ENCODE data around the gene PCSK5.
"Not testable (repeated sequence)": the region's sequence is repeated elsewhere in the genome, so short reads cannot be mapped to it uniquely, and the experiment has no call there.

PCSK5 gene

DNA sequence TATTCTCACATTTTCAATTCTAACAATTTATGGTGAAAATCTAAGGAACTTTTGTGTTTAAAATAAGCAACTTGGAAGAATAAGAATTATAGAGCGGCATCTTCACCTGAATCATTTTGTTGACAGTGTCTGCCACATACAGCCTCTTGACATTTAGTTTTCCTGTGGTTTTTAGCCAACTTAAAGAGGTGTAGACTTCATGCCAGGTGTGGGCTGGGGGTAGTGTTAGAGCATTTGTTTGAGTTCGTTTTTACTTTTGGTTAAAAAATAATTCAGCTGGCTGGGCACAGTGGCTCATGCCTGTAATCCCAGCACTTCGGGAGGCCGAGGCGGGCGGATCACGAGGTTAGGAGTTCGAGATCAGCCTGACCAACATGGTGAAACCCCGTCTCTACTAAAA is 72.8 kb downstream of the PCSK5 start:
- not testable (repeated sequence) for DNase-seq (ENCODE audit: low read depth in 2 of 2)

DNA sequence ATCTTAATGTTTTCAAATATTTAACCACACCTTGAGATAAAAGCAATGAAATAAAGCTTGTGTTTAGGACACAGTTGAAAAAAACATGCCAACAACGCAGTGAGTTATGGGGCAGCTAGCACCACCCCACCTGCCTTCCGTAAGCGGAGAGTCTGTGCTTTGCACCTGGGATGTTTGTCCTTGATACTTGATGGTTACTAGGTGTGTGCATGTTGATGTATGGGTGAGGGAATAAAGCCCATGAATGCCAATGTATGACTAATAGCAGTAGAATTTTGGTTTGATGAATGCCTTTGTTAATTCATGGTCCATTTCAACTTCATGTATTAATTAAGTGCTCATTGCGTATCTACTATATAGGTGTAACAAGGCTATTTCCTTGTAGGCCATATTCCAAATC is 74.0 kb downstream of the PCSK5 start:
- no peak for DNase-seq (ENCODE audit: low read depth in 2 of 2)

GRCh38 chr9:75965231-75965630 is 74.8 kb downstream of the PCSK5 start:
- no peak for DNase-seq (ENCODE audit: low read depth in 2 of 2)

DNA sequence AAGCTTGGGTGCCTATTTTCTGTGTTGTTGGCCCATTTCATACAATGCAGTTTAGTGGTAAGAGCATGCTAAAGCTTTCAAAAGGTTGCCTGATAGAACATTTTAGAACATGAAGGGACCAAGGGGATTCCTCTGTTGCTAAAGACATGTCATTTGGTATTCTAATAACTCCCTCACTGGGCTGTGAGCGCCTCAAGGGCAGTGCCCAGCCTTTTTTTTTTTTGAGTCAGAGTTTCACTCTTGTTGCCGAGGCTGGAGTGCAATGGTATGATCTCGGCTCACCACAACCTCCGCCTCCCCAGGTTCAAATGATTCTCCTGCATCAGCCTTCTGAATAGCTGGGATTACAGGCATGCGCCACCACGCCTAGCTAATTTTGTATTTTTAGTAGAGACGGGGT is 77.1 kb downstream of the PCSK5 start:
- DNase-seq (ENCODE audit: low read depth in 2 of 2) = no peak

GRCh38 chr9:75974016-75974766 is 83.7 kb downstream of the PCSK5 start:
- no peak for DNase-seq (ENCODE audit: low read depth in 2 of 2)

DNA sequence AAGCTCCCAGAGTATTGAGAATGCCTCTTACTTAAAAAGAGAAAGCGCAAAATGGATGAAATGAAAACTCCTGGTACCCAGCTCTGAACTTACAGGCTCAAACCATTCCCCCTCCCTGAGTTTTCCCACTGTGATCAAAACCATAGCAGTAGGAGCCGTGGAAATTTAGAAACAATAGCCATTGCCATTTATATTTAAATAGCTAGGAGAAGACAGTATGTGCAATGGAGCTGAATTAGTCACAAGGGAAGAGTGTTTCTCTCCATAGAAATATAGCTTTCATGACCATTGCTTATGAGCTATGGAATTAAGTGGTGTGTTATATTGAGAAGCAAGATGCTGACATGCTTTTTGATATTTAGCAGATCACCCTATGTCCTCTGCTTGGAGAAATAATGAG is 84.6 kb downstream of the PCSK5 start:
- no peak for DNase-seq (ENCODE audit: low read depth in 2 of 2)

DNA sequence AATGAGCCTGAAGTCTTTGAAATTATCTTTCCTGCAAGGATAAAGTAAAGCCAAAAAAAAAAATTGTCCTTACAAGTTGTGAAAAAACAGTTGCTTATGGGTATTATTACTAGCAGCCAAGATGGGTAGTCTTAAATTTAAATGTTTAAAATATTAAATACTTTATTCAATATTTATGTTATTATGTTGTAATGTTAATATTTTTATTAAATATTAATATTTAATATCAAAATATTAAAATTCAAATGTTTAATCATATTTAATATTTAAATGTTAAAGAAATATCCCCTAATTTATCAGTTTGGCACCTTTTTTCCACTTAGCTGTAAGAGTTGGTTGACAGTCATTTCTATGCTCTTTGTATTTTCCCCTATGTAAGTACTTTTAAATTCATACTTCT is 86.1 kb downstream of the PCSK5 start:
- no peak for DNase-seq (ENCODE audit: low read depth in 2 of 2)

DNA sequence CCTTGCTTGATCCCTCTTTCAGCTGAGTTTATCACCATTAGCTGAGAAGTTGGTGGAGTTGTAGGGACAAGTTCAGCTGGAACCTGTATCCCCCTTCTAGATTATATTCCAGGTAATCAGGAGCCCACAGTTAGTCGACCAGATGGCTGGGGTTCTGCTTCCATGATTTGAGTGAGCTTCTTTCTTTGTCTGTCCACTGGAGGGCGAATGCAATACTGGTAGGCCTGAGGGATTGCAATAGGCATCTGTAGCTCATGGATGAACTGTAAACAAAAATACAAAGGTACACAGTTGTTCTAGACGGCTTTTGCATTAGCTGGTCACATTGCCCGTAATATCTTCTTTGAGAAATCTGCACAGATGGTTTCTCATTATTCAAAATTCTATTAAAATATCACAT is 88.9 kb downstream of the PCSK5 start:
- no peak for DNase-seq (ENCODE audit: low read depth in 2 of 2)

- DNase-seq (ENCODE audit: low read depth in 2 of 2) = no peak
Measured at GRCh38 chr9:75983319-75984045, 93.0 kb downstream of the PCSK5 start.

DNA sequence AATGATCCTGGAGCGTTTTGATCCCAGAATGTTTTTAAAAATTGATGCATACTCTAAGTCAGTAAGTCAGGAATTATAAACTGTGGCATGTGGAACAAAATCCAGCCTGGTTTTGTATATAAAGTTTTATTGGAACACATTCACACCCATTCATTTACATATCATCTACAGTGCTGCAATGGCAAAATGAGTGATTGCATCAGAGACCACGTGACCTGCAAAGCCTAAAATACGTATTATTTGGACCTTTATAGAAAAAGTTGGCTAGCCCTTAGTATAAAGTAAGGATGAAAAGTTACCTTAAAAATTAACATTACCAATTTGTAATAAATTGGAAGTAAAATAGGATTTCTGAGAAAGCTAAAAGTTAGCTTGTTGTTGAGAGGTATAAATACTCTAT is 95.0 kb downstream of the PCSK5 start:
- no peak for DNase-seq (ENCODE audit: low read depth in 2 of 2)

DNA sequence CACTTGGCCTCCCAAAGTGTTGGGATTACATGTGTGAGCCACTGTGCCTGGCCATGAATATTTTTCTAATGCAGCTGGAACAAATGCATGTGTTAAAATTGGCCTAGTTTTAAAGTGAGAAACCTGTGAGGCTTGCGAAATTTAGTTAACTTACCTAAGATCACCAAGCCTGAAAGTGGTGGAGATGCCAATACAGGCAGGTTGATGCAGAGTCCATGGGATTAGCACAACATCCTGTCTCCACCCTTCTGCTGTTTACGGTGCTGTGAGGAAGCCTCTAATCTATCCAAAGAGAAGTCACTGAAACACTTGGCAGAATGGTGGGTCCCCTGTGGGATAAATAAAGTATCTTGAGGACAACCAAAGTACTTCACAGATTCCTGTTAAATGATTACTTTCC is 98.2 kb downstream of the PCSK5 start:
- DNase-seq (ENCODE audit: low read depth in 2 of 2) = no peak

- no peak for DNase-seq (ENCODE audit: low read depth in 2 of 2)
Measured at GRCh38 chr9:75990156-75990555, 99.7 kb downstream of the PCSK5 start.

DNA sequence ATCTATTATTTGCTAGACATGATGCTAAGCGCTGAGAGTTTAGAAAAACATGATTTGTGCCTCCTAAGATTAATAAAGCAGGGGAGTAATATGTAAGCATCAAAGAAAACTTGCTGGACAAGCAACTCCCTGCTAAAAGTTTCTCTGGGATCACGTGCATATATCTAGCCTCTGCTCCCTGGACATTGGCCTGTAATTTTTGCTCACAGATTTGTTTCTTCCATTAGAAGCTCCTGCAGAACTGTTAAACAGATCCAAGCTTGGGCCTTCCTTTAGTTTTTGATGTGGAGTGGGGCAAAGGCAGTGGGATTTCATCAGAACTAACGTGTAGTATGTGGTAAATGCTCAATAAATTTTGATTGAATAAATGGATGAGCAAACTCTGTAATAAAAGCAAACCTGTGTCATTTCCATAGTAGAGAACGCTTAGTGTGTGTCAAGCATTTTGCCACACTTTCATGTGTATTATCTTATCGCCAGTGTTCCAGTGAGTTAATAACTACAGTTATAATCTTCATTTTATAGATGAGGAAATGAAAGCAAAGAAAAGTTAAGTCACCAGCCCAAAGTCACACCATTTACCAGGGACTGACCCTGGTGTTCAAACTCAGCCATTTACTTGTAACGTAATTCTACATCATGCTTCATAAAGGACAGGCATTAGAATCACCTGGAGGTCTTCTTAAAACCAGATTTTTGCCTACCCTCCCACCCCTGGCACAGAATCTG is 100.3 kb downstream of the PCSK5 start:
- no peak for DNase-seq (ENCODE audit: low read depth in 2 of 2)

- no peak for DNase-seq (ENCODE audit: low read depth in 2 of 2)
Measured at GRCh38 chr9:75992482-75993206, 102.2 kb downstream of the PCSK5 start.

DNA sequence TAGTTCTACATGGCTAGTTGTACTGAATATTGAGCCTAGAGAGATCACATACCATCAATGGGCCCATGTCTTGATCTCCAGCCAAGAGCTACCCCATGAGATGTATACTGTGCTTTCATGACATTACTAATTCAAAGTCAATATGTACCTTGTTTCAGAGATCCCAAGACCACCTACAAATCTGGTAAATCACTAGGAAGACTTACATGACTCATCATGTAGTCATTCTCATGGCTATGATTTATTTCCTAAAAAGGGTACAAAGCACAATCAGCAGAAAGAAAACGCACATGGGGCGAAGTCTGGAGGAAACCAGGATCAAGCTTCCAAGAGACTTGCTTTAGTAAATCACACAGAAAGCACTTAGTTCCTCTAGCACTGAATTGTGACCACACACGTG is 103.0 kb downstream of the PCSK5 start:
- DNase-seq (ENCODE audit: low read depth in 2 of 2) = no peak

DNA sequence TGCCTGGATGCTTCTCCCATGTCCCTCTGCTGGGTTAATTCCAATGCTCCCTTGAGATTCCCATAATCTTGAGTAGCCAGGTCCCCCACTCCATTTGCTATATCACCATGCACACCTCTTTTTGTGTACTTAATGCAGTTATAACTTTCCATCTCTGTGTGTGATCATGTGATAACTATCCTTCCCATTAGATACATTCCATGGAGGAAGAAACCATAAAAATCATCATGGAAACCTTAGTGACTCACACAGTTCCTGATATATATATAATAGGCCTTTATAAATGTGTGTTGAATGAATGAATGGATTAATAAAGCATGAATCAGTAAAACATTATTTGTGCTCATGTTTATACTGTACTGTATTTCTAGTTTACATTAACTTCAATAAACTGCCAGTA is 104.6 kb downstream of the PCSK5 start:
- DNase-seq (ENCODE audit: low read depth in 2 of 2) = no peak

- DNase-seq (ENCODE audit: low read depth in 2 of 2) = no peak
Measured at GRCh38 chr9:75996726-75997125, 106.3 kb downstream of the PCSK5 start.

DNA sequence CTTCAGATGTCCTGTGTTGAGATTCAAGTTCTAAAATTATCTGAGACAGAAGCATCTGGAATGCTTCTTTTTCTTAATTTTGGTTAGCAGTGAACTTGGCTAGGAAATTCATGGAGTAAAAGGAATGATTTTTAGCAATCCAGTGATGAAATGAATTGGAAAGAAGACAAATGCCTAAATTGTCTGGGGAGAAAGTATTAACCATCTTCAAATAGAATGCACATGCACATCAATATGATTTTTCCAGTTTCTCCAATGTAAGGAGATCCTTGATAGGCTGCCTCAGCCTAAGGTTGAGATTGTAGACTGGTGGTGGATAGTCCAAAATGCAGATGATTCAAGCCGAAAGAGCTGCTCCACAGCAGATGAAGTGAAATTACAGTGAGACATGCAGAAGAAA is 106.7 kb downstream of the PCSK5 start:
- no peak for DNase-seq (ENCODE audit: low read depth in 2 of 2)

DNA sequence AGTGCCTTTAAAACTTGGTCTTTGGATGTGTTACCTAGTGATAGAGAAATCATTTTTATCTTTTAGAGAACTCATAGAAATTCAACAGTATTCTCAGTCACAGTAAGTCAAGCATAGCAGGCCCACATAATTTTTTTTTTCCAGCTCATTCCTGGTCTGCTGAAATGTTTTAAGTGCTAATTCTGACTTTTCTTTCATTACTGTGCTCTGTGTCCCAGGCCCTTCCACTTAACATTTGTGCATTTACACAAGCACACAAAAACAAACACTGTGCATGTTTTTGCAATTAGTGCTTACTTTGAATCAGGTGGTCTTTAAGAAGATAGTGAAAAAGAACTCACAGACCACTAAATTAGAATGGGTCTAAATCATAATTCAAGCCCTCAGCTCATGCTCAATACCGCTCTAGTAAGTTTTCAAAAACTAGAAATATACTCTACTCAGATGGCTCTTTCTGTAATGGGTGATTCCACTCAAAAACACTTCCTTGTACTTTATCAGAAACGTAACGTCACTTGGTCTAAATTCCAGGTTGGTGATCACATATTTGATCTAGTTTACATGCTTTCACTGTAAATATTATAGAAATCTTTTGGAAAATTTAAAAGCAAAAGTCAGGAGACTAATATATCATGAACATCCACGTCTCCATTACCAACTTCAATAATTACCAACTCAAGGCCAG is 107.8 kb downstream of the PCSK5 start:
- no peak for DNase-seq (ENCODE audit: low read depth in 2 of 2)

- no peak for DNase-seq (ENCODE audit: low read depth in 2 of 2)
Measured at GRCh38 chr9:76001459-76001858, 111.0 kb downstream of the PCSK5 start.

- no peak for DNase-seq (ENCODE audit: low read depth in 2 of 2)
Measured at GRCh38 chr9:76003041-76003440, 112.6 kb downstream of the PCSK5 start.

- no peak for DNase-seq (ENCODE audit: low read depth in 2 of 2)
Measured at GRCh38 chr9:76004526-76004925, 114.1 kb downstream of the PCSK5 start.

All from stimulated activated CD4-positive, alpha-beta T cell treated with anti-CD3 and anti-CD28 coated beads, Interleukin-12 subunit alpha, Interleukin-12 subunit beta, amount 100 ng/mL, for 24 hours (primary cell).